ENCODE data around the gene ACER2.

- no peak for TF ChIP-seq CTCF (IDR thresholded peaks at IDR 0.05)
- no peak for TF ChIP-seq EP300 (IDR thresholded peaks at IDR 0.05; ENCODE audit: low read depth)
Observed at GRCh38 chr9:19498015-19498414, 89.2 kb downstream of the ACER2 start.

Measured in transverse colon (tissue), 3 donors.